Measurements from ENCODE around the gene JOSD1.

The JOSD1 gene

GRCh38 chr22:38715176-38715764 is 14.5 kb upstream of the JOSD1 start:
- Mint-ChIP-seq H3K9me3 (no peaks in the 10 kb centered on the region), H3K27me3 (ENCODE audit: low read depth, poor library complexity) (peaks cover 4% of the 10 kb centered on the region), H3K4me3 (no peak overlapping the region), H3K27ac (peak overlapping the region; percentile 56), H3K4me1 (peaks cover 63% of the 10 kb centered on the region), H3K36me3 (ENCODE audit: low read depth) (peaks cover 31% of the 10 kb centered on the region)
- no peak for DNase-seq
- TF ChIP-seq CTCF (IDR thresholded peaks at IDR 0.05), result no peak

GRCh38 chr22:38713921-38714320 is 13.2 kb upstream of the JOSD1 start:
- peak overlapping the region; percentile 47 for H3K27ac Mint-ChIP-seq

GRCh38 chr22:38712486-38713207 is 11.9 kb upstream of the JOSD1 start:
- peaks cover 33% of the 10 kb centered on the region for H3K36me3 Mint-ChIP-seq (ENCODE audit: low read depth)
- H3K27ac Mint-ChIP-seq, result peak overlapping the region; percentile 80
- DNase-seq, result no peak
- H3K9me3 Mint-ChIP-seq, result no peaks in the 10 kb centered on the region
- H3K4me3 Mint-ChIP-seq, result peak overlapping the region; percentile 54
- no peak for TF ChIP-seq CTCF (IDR thresholded peaks at IDR 0.05)
- H3K4me1 Mint-ChIP-seq, result peaks cover 67% of the 10 kb centered on the region
- peaks cover 4% of the 10 kb centered on the region for H3K27me3 Mint-ChIP-seq (ENCODE audit: low read depth, poor library complexity)

More at GRCh38 chr22:38713921-38714320, 13.2 kb upstream of the JOSD1 start:
- H3K4me3 Mint-ChIP-seq, result peak overlapping the region; percentile 5
- DNase-seq, result no peak
- H3K27me3 Mint-ChIP-seq (ENCODE audit: low read depth, poor library complexity), result peaks cover 4% of the 10 kb centered on the region
- peaks cover 39% of the 10 kb centered on the region for H3K36me3 Mint-ChIP-seq (ENCODE audit: low read depth)
- no peaks in the 10 kb centered on the region for H3K9me3 Mint-ChIP-seq
- H3K4me1 Mint-ChIP-seq, result peaks cover 63% of the 10 kb centered on the region
- TF ChIP-seq CTCF (IDR thresholded peaks at IDR 0.05), result no peak

- Mint-ChIP-seq H3K4me3 (no peak overlapping the region), H3K27ac (no peak overlapping the region), H3K9me3 (no peaks in the 10 kb centered on the region), H3K27me3 (ENCODE audit: low read depth, poor library complexity) (peaks cover 4% of the 10 kb centered on the region), H3K4me1 (peaks cover 68% of the 10 kb centered on the region), H3K36me3 (ENCODE audit: low read depth) (peaks cover 18% of the 10 kb centered on the region)
- no peak for TF ChIP-seq CTCF (IDR thresholded peaks at IDR 0.05)
- DNase-seq, result no peak
Observed at GRCh38 chr22:38710866-38711265, 10.1 kb upstream of the JOSD1 start.

- no peaks in the 10 kb centered on the region for H3K9me3 Mint-ChIP-seq
- peaks cover 64% of the 10 kb centered on the region for H3K4me1 Mint-ChIP-seq
- H3K4me3 Mint-ChIP-seq, result no peak overlapping the region
- no peak for TF ChIP-seq CTCF (IDR thresholded peaks at IDR 0.05)
- no peak for DNase-seq
- H3K27me3 Mint-ChIP-seq (ENCODE audit: low read depth, poor library complexity), result peaks cover 4% of the 10 kb centered on the region
- no peak overlapping the region for H3K27ac Mint-ChIP-seq
- H3K36me3 Mint-ChIP-seq (ENCODE audit: low read depth), result peaks cover 18% of the 10 kb centered on the region
Observed at GRCh38 chr22:38710351-38710750, 9.6 kb upstream of the JOSD1 start.

- peaks cover 18% of the 10 kb centered on the region for H3K36me3 Mint-ChIP-seq (ENCODE audit: low read depth)
- TF ChIP-seq CTCF (IDR thresholded peaks at IDR 0.05), result no peak
- no peak overlapping the region for H3K27ac Mint-ChIP-seq
- no peaks in the 10 kb centered on the region for H3K9me3 Mint-ChIP-seq
- peaks cover 64% of the 10 kb centered on the region for H3K4me1 Mint-ChIP-seq
- no peak for DNase-seq
- no peak overlapping the region for H3K4me3 Mint-ChIP-seq
- H3K27me3 Mint-ChIP-seq (ENCODE audit: low read depth, poor library complexity), result peaks cover 4% of the 10 kb centered on the region
Observed at GRCh38 chr22:38709306-38709705, 8.6 kb upstream of the JOSD1 start.

All from nephron progenitor cell (in vitro differentiated cells).